OCI-LY3 (cell line): ENCODE measurements around the gene MYBL2.

Experiments
- EZH2phosphoT487 ChIP-seq: fragments of 200-600 bp; shearing (Covaris generic); IDR thresholded peaks from 2 replicates; pipeline ENCODE4 v1.6.1; 2018; ENCODE audit warnings: antibody characterized with exemption, mixed run types, low read depth
- TF ChIP-seq, protein P1 (sequence below): fragments of 200-600, 300-600 bp; sonication (generic); IDR thresholded peaks from 2 replicates; pipeline ENCODE4 v1.5.1; 2014; ENCODE audit warnings: antibody characterized with exemption, low read length, low read depth

DNA sequence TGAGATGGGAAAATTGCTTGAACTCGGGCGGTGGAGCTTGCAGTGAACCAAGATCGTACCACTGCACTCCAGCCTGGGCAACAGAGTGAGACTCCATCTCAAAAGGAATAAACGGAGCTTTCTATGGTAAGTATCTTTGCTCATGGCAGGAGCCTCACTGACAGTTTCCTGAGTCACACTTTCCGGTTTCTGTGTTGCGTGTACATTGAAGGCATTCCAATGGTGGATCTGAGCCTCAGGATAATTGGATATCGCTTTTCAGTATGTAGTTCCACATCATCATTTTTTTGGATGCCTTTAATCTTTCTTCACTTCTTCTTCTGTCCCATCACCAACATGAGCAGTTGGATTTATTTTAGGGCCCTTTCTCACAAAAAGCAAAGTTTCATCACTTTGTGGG is 88.5 kb downstream of the MYBL2 start:
- TF ChIP-seq EZH2phosphoT487, result no peak
- TF ChIP-seq, protein P1, sequence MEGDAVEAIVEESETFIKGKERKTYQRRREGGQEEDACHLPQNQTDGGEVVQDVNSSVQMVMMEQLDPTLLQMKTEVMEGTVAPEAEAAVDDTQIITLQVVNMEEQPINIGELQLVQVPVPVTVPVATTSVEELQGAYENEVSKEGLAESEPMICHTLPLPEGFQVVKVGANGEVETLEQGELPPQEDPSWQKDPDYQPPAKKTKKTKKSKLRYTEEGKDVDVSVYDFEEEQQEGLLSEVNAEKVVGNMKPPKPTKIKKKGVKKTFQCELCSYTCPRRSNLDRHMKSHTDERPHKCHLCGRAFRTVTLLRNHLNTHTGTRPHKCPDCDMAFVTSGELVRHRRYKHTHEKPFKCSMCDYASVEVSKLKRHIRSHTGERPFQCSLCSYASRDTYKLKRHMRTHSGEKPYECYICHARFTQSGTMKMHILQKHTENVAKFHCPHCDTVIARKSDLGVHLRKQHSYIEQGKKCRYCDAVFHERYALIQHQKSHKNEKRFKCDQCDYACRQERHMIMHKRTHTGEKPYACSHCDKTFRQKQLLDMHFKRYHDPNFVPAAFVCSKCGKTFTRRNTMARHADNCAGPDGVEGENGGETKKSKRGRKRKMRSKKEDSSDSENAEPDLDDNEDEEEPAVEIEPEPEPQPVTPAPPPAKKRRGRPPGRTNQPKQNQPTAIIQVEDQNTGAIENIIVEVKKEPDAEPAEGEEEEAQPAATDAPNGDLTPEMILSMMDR, result no peak
